Heart right ventricle (tissue), 16 donors: ENCODE measurements around the gene LINC00237. TPM values are rescaled to one million over a fixed set of nuclear protein-coding genes. Genes with fewer than 3 reads are reported as not detected.

ENCODE experiments used
- ATAC-seq, 8 donors: fragments of 200-7000 bp; cut with Tn5 transposase; one replicate each; pipeline ENCODE4 v1.9.1; 2020; ENCODE audit warnings: mild to moderate bottlenecking in 8 of 8, moderate library complexity in 8 of 8, moderate number of reproducible peaks in 1 of 8
- DNase-seq, 2 donors: peaks; one replicate each; pipeline ENCODE4 v3.0.0-alpha.2; 2020
- H3K27ac ChIP-seq, 10 donors: fragments of 200-600 bp; sonication (generic) in 2 of 10; one replicate each; pipeline versions ENCODE4 v1.5.0 to v1.8.0; 2020 to 2022; ENCODE audit warnings: mild to moderate bottlenecking in 3 of 10
- H3K27me3 ChIP-seq, 7 donors: fragments of 200-600 bp; one replicate each; pipeline ENCODE4 v1.8.0; 2021 to 2022; ENCODE audit warnings: mild to moderate bottlenecking in 2 of 7
- H3K36me3 ChIP-seq, 9 donors: fragments of 200-600 bp; sonication (generic) in 1 of 9; one replicate each; pipeline versions ENCODE4 v1.5.0 to v1.8.0; 2020 to 2022; ENCODE audit warnings: mild to moderate bottlenecking in 2 of 9
- H3K4me1 ChIP-seq, 9 donors: fragments of 200-600 bp; sonication (generic) in 1 of 9; one replicate each; pipeline versions ENCODE4 v1.5.0 to v1.8.0; 2020 to 2022; ENCODE audit warnings: mild to moderate bottlenecking in 4 of 9
- H3K4me3 ChIP-seq, 10 donors: fragments of 200-600 bp; sonication (generic) in 2 of 10; one replicate each; pipeline versions ENCODE4 v1.5.0 to v1.8.0; 2020 to 2022; ENCODE audit warnings: mild to moderate bottlenecking in 7 of 10, moderate library complexity in 2 of 10
- H3K9me3 ChIP-seq, 11 donors: fragments of 200-600 bp in 10 of 11; sonication (generic) in 2 of 11; one replicate each; pipeline versions ENCODE4 v1.5.0 to v1.8.0; 2013 to 2022; ENCODE audit warnings: mild to moderate bottlenecking in 2 of 11, control low read depth in 1 of 11, moderate library complexity in 1 of 11
- WGBS, 2 donors: extraction: QIAGEN DNeasy Blood & Tissue Kit; methylation state at CpG; one replicate each; pipeline ENCODE4 v1.1.7; 2013; ENCODE audit warnings: inconsistent platforms in 1 of 2; 5-methylcytosine and 5-hydroxymethylcytosine counted together
- intact Hi-C, 10 donors: fragments of 100-400 bp; cut with DNase I; formaldehyde crosslinking; loops; one replicate each; pipeline versions ENCODE4 v1.11.1 to v1.14.2; 2022
- polyA plus RNA-seq, 2 donors: library from polyadenylated mRNA; stranded (reverse); fragments of 200-250 nt; gene quantifications; one replicate each; pipeline ENCODE4 v1.2.3, GENCODE V29; 2013
- total RNA-seq, 10 donors: library from RNA; stranded (reverse); fragmentation: NEBNext Ultra II Directional in 3 of 10; extraction: Animal tissue kit (Norgen Biotek cat#: 25700) in 3 of 10; gene quantifications; one replicate each; pipeline versions ENCODE4 v1.2.1 to v1.2.4, GENCODE V29; 2021 to 2023
- TF ChIP-seq, protein P1 (sequence below), 9 donors: fragments of 200-600 bp; sonication (generic) in 2 of 9; IDR thresholded peaks; one replicate each; pipeline versions ENCODE4 v1.5.0 to v1.8.0; 2021 to 2022; ENCODE audit warnings: antibody characterized with exemption in 9 of 9, mild to moderate bottlenecking in 5 of 9, moderate library complexity in 1 of 9
- donor health status: Arrhythmogenic right ventricular cardiomyopathy.
- donor health status: ischemic (EF 13 %, LVEDD 7.1; RV severe dilation, severe dysfunction).
- donor health status: healthy with polysubstance abuse.
- donor health status: DM: no; HTN: yes; CAD: no.
- donor health status: DM: no; HTN: no; CAD: no.
- donor health status: ischemic (EF 25% LVEDD 6.9; RV normal size, moderate dysfunction).
- donor health status: ischemic (EF 25% LVEDD 5.7; RV mildly dilated, moderate dysfunction).
- donor health status: healthy.
- donor health status: DM: yes; HTN: yes; CAD: no.
- donor health status: Ischemic cardiomyopathy.
- donor health status: ischemic (EF 35%, LVEDD 5.7; RV mildly dilated, moderate dysfunction).
- donor health status: nonischemic (EF 11% LVEDD 7.7; RV severe dilation, severe dysfunction).
- donor health status: DM: yes; HTN: yes; CAD: no.
- donor health status: PGD.
- donor health status: ischemic (EF 29% LVEDD 5.4; RV normal size, mild dysfunction).
- donor health status: nonischemic (EF 23%, LVEDD 6.1; RV moderate dilation, normal function).

Gene LINC00237
- total and polyA plus RNA-seq, 12 donors: not detected

DNA sequence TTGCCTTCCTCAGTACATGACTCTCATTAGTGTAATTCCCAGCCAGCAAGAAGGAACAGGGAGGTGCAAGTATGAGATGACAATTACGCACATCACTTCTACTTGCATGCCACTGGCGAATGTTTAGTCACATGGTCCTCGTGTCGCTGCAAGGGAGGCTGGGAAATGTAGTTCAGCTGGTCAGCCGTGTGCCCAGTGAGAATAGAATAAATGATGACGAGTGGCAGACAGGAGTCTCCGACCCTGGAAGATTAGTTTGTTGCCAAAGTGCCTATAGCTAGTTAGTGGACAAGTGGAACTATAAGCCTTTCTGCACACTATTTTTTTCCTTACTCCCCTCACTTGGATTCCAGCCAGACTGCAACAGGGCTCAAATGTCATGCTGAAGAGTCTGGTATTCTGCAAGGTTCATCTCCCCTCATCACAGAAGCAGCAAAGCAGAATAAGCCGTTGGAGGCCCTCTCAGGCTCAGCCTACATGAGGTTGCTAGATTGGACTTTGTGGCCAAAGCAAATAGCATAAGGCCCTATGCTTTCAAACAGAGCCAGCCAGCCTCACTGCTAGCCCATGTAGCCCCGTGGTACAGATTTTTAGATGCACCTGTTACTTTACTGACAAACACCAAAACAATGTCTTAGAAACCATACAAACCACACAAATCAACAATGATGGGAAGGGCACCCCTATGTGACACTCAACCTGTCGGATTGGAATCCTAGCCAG, 9.7 kb downstream of the LINC00237 start:
- no peak overlapping the region for H3K27ac ChIP-seq
- 29 to 30% methylated on average over 10 of the region's 10 CpGs for WGBS, 2 donors
- H3K4me1 ChIP-seq: peaks cover 0 to 23% (median 19%) of the 10 kb centered on the region in 9 donors
- no peak overlapping the region for H3K4me3 ChIP-seq
- ATAC-seq: no peak
- peaks cover 14 to 100% (median 92%) of the 10 kb centered on the region in 7 donors for H3K27me3 ChIP-seq
- no peaks in the 10 kb centered on the region for H3K36me3 ChIP-seq
- no peaks in the 10 kb centered on the region for H3K9me3 ChIP-seq
- TF ChIP-seq, protein P1, sequence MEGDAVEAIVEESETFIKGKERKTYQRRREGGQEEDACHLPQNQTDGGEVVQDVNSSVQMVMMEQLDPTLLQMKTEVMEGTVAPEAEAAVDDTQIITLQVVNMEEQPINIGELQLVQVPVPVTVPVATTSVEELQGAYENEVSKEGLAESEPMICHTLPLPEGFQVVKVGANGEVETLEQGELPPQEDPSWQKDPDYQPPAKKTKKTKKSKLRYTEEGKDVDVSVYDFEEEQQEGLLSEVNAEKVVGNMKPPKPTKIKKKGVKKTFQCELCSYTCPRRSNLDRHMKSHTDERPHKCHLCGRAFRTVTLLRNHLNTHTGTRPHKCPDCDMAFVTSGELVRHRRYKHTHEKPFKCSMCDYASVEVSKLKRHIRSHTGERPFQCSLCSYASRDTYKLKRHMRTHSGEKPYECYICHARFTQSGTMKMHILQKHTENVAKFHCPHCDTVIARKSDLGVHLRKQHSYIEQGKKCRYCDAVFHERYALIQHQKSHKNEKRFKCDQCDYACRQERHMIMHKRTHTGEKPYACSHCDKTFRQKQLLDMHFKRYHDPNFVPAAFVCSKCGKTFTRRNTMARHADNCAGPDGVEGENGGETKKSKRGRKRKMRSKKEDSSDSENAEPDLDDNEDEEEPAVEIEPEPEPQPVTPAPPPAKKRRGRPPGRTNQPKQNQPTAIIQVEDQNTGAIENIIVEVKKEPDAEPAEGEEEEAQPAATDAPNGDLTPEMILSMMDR (IDR thresholded peaks at IDR 0.05): no peak
- no peak for DNase-seq
- intact Hi-C loops: no loop called here

DNA sequence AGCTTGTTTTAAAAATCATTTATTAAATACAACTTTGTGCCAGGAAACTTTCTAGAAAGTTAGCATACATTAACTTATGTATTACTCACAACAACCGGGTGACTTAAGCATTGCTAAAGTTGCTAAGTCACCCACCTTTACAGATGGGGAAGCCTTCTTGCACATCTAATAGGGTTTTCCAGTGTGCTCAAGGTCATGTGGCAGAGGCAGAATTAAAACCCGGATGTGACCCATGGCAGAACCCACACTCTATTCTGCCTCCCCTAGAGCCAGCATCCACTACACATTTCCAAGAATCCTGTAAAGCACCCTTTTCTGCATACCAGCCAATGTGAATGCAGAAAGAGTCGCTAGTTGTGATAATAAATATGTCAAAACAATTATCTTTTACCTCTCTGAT, 13.4 kb downstream of the LINC00237 start:
- H3K27ac ChIP-seq: no peak overlapping the region
- no peaks in the 10 kb centered on the region for H3K9me3 ChIP-seq
- peaks cover 0 to 98% (median 92%) of the 10 kb centered on the region in 7 donors for H3K27me3 ChIP-seq
- DNase-seq: no peak
- intact Hi-C loops: no loop called here
- no peak overlapping the region for H3K4me3 ChIP-seq
- WGBS, 2 donors: 78% methylated on average over 3 of the region's 3 CpGs
- H3K4me1 ChIP-seq: no peaks in the 10 kb centered on the region
- no peaks in the 10 kb centered on the region for H3K36me3 ChIP-seq
- TF ChIP-seq, protein P1 (IDR thresholded peaks at IDR 0.05): no peak
- no peak for ATAC-seq

DNA sequence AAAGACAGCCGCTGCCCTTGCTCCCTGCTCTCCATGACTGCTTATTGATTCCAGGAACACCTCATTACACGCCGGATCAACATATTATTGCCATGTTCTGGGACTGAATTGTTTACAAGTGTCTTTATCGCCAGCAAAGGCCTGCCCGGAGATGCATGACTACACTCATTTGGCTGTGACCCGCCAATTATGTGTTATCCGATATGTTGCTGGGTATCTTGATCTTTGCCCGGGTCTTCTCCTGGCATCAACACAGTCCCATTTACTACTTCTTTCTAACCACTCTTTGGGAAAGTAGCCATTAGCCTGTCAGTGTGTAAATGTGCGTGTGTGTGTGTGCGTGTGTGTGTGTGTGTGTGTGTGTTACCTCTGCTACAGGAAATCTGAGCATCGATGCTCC, 15.4 kb downstream of the LINC00237 start:
- DNase-seq: no peak
- H3K4me1 ChIP-seq: no peaks in the 10 kb centered on the region
- no peaks in the 10 kb centered on the region for H3K36me3 ChIP-seq
- TF ChIP-seq, protein P1 (IDR thresholded peaks at IDR 0.05): no peak
- WGBS, 2 donors: 69 to 73% methylated on average over 11 of the region's 11 CpGs
- H3K27me3 ChIP-seq: peaks cover 0 to 91% (median 86%) of the 10 kb centered on the region in 7 donors
- H3K27ac ChIP-seq: no peak overlapping the region
- ATAC-seq: no peak
- H3K9me3 ChIP-seq: no peaks in the 10 kb centered on the region
- no peak overlapping the region for H3K4me3 ChIP-seq
- intact Hi-C loops: no loop called here

DNA sequence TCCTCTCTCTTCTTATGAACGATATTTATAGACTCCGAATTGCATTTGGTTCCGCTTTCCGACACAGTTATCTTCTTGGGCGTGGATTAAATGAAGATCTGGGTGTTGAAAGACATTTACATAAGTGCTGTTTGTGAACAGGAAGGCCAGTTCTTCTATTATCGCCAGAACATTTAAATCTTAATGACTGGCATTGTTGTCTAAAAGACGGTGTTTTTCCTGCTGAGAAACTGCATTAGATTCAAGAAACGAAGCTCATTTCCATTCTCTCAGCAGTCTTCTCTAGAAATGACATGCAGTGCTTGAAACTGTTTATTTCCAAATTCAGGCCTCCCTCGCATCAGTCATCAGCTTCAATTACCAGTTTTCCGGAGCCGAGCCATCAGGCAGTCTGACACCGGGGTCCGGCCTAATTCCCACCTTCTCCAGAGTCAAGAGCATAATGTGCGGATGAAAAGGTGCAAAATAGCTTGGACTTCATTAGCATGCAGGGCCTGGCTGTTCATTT, 16.0 kb downstream of the LINC00237 start:
- no peak overlapping the region for H3K4me3 ChIP-seq
- H3K36me3 ChIP-seq: no peaks in the 10 kb centered on the region
- no peak for ATAC-seq
- 20 to 24% methylated on average over 14 of the region's 14 CpGs for WGBS, 2 donors
- no peak overlapping the region for H3K27ac ChIP-seq
- H3K9me3 ChIP-seq: no peaks in the 10 kb centered on the region
- TF ChIP-seq, protein P1 (IDR thresholded peaks at IDR 0.05): no peak
- no peak for DNase-seq
- intact Hi-C loops: no loop called here
- H3K4me1 ChIP-seq: no peaks in the 10 kb centered on the region
- peaks cover 0 to 91% (median 82%) of the 10 kb centered on the region in 7 donors for H3K27me3 ChIP-seq
